ENCODE data around the gene LEP. TPM values are rescaled to one million over a fixed set of nuclear protein-coding genes. Genes with fewer than 3 reads are reported as not detected.

The LEP gene
- not detected for total RNA-seq

DNA sequence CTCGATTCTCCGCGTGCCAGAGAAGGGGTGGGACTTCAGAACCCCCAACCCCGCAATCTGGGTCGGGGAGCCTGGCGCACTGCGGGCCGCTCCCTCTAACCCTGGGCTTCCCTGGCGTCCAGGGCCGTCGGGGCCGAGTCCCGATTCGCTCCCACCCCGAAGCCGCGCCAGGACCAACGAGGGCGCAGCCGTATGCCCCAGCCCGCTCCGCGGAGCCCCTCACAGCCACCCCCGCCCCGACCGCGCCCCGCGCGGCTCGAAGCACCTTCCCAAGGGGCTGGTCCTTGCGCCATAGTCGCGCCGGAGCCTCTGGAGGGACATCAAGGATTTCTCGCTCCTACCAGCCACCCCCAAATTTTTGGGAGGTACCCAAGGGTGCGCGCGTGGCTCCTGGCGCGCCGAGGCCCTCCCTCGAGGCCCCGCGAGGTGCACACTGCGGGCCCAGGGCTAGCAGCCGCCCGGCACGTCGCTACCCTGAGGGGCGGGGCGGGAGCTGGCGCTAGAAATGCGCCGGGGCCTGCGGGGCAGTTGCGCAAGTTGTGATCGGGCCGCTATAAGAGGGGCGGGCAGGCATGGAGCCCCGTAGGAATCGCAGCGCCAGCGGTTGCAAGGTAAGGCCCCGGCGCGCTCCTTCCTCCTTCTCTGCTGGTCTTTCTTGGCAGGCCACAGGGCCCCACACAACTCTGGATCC, at the start of gene LEP:
Gene LEP, plus strand, starts transcription at position 583 of the 691 bp plus-strand sequence. CDS start 10,741 bp downstream, outside the sequence.
- ATAC-seq, result no peak
- DNase-seq (ENCODE audit: low spot score), result no peak

DNA sequence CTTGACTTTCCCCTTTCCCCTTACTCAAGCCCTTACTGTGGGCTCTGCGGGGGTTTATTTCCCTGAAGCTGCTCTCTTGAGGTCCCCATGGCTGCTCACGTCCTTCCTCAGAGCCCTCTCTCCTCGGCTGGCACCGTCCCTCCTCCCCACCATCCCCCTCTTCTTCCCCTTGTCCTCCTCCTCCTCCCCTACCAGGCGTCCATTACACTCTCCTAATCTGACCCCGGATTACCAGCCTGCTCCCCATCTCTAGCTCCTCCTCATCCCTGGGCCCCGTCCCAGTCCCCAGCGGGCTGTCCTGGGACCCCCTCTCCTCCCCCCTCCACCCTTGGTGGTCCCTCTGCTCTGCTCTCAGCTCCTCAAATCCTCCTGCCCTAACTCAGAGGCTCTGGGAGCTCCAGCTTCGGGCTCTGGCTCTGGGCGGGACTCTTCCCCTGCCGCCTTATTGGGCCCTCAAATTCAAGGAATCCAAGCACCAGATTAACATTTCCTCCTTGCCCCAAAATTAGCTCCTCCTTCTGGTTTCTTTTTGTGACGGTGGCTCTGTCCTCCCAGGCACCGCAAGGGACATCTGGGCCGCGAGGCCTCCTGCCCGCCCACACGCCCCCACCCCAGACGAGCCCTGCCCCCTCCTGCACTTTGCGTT, 48.5 kb upstream of the LEP start:
- ATAC-seq, result no peak
- DNase-seq (ENCODE audit: low spot score), result no peak

- DNase-seq (ENCODE audit: low spot score), result no peak
- no peak for ATAC-seq
Observed at GRCh38 chr7:128194533-128195282, 46.4 kb upstream of the LEP start.

DNA sequence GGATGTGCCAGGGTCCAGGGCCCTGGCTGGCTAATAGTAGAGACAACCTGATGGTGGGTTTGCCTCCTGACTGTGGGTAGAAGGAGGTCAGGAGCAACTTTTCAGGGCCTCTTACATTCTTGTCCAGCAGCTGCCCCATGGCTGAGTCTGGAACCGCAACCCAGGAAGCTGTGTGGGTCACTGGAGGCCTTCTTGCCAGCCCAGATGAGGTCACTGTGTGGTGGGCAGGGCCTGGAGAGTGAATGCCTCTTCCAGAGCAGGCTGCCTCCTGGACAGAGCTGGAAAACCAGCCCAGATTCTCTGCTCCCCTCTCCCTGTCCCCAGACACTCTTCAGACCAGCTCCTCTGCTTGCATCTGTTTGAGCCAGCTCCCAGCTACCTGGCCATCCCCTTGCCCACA, 43.5 kb upstream of the LEP start:
- DNase-seq (ENCODE audit: low spot score) (peak; percentile 22), ATAC-seq (no peak)

- ATAC-seq (no peak), DNase-seq (ENCODE audit: low spot score) (peak; percentile 24)
Observed at GRCh38 chr7:128197989-128198580, 43.0 kb upstream of the LEP start.

- no peak for ATAC-seq
- DNase-seq (ENCODE audit: low spot score), result peak; percentile 6
Observed at GRCh38 chr7:128200376-128200775, 40.7 kb upstream of the LEP start.

- ATAC-seq (no peak), DNase-seq (ENCODE audit: low spot score) (peak; percentile 43)
Observed at GRCh38 chr7:128201067-128201689, 39.9 kb upstream of the LEP start.

- ATAC-seq, result no peak
- peak; percentile 27 for DNase-seq (ENCODE audit: low spot score)
Observed at GRCh38 chr7:128201690-128202085, 39.4 kb upstream of the LEP start.

DNA sequence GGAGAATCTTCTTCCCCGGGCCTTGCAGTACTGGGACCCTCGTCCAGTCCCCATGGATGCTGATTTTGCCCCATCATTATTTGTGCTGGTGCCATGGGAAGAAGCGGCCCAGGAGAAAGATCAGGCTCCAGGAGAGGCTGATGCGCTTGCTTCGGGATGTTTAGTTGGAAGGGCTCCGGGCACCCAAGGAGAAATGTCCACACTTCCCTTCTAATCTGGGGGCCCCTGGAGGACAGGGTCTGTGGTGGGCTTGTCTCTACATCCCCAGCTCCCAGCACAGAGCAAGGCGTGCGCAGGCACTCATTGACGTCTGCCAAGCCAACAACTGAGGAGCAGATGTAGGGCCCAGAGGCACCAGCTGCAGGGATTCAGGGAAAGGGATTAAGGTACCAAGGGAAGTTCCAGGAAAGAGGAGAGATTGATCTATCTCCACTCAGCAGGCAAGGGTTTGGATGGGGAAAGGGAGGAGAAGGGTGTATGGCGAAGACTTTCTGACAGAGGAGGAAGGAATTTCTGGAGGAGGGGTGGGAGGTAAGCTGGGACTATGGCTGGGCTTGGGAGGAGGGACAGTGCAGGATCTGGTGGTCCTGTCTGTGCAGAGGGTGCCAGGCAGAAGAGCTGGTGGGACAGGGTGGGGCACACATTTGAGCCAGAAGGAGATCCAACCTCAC, 38.7 kb upstream of the LEP start:
- DNase-seq (ENCODE audit: low spot score) (peak; percentile 30), ATAC-seq (no peak)

DNA sequence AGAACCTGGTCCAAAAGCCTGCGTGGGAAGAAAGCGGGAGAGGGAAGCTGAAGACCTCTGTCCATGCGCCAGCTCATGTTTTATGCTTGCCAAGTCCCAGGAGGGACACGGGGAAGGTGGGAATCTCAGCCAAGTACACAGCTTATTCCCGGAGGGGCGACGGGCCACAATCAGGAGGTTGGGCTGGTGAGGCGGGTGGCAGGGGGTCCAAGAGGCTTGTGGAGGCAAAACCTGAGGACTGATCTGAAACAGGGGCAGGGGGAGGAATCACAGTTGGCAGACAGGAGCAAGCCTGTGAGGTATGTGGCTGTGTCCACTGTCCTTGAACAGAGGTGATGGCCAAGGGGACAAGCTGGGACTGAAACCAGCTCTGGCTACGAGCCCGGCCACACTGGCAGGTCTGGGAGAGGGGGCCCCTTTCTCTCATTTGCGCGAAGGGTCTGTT, 38.0 kb upstream of the LEP start:
- peak; percentile 75 for DNase-seq (ENCODE audit: low spot score)
- peak; percentile 86 for ATAC-seq

GRCh38 chr7:128203710-128204214, 37.3 kb upstream of the LEP start:
- ATAC-seq (peak; percentile 30), DNase-seq (ENCODE audit: low spot score) (peak; percentile 35)

DNA sequence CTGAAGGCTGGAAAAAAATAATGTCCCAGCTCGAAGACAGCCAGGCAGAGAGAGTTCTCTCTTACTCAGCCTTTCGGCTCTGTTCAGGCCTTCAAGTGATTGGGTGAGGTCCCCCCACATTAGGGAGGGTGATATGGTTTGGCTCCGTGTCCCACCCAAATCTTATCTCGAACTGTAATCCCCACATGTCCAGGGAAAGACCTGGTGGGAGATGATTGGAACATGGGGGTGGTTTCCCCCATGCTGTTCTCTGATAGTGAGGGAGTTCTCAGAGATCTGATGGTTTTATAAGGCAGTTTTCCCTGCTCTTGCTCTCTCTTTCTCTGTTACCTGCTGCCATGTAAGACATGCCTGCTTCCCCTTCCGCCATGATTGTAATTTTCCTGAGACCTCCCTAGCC, 36.6 kb upstream of the LEP start:
- ATAC-seq (no peak), DNase-seq (ENCODE audit: low spot score) (no peak)

DNA sequence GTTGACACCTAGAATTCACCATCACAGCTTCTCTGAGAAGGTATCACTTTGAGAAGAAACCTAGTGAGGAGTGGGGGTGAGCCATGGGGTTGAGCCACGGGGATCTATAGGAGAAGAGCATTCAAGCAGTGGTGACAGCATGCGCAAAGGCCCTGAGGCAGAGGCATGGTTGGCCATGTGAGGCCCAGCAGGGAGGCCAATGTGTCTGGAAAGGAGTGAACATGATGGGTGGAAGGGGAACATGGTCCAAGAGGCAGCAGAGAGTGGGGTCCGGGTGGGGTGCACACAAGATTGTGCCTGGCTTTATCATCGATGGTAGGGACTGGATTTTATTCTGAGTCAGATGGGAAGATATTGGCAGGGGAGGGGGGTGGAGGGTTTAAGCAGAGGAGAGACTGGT, 36.0 kb upstream of the LEP start:
- ATAC-seq (no peak), DNase-seq (ENCODE audit: low spot score) (no peak)

DNA sequence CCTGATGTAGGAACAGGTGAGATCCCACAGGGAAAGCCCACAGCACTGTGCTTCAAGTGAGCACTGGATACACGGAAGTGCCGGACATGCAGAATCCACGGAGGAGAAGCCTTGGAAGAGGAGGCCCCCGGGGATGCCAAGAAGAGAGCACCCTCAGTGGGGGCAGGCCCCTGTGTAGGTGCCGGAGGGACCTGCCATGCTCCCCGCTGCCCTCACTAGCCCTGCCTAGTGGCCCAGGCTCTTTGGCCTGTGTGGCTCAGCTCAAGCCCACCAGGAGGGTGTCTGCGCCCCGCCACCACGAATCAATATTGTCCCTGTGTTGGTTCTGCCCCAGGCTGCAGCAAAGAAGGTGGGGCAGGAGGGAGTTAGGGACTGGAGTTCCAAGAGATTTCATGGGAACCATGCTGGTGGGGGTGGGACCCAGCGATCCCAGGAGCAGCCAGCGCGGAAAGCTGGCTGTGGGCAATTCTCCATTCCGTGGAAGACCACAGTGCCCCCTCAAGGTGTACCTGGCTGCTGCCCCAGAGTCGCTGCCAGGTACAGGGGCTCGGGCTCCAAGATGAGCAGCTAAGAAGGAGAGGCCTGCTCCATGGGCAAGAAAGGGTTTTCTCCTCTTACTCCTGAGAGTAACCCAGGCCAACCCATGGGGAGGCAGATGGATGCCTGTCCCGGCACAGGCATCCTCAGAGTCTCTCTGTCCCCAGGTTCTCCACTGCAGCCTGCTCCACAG, 34.9 kb upstream of the LEP start:
- ATAC-seq (no peak), DNase-seq (ENCODE audit: low spot score) (peak; percentile 36)

DNA sequence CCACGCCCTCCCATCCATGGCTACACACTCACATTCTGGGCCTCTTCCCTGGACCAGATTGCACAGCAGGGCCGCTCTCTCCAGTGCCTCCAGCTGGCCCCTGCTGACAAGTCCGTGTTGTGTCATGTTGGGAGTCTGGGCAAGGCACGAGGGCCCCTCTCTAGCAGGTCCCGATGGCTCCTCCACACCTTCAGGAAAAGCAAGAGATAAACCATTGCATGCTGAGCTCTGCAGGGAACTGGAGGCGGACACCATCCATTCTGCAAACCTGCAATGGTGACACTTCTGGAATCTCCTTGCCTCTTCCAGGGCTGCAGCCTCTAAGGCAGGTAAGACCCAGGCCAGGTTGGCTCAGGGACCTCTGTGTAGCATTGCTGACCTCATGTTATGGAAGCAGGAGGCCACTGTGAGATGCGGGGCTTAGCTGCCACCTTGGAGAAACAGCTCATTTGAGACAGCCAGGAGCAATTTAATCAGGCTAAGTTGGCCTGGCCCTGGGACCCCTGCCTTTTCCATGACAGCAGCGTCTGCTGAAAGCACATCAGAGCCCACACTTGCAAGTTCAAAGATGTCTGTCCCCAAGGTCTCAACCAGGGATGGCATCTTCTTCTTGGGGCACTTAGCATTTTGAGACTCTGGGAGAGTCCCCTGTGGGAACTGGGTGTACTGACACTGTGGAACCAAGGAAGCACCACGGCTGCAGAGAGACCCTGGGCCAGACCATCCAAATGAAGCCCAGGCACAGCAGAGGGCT, 34.2 kb upstream of the LEP start:
- no peak for ATAC-seq
- DNase-seq (ENCODE audit: low spot score), result peak; percentile 39

- ATAC-seq, result no peak
- no peak for DNase-seq (ENCODE audit: low spot score)
Observed at GRCh38 chr7:128207609-128208008, 33.5 kb upstream of the LEP start.

- DNase-seq (ENCODE audit: low spot score), result peak; percentile 70
- peak; percentile 97 for ATAC-seq
Observed at GRCh38 chr7:128209229-128210035, 31.6 kb upstream of the LEP start.

DNA sequence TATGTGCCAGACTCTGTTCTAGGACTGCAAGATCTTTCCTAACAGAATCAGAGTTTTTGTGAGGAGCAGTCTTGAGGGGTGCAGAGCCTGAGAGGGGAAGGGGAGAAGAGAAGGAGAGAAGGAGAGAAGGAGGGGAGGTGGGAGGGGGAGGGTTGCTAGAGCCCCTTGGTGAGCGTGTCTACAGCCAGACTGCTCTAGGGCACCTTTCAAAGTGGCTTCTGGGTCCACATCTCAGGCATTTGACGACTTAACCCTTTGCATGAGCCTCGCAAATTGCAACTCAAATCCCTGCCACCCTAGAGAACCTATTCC, 31.1 kb upstream of the LEP start:
- no peak for DNase-seq (ENCODE audit: low spot score)
- no peak for ATAC-seq
